Endothelial cell of umbilical vein (primary cell): ENCODE measurements around the gene MTG2. TPM values are rescaled to one million over a fixed set of nuclear protein-coding genes. Genes with fewer than 3 reads are reported as not detected.

Experiments
- BruUV-seq: library from RNA; stranded (reverse); fragments of 400-500 nt; replicated peaks from 2 replicates; lab custom pipeline; 2021; lab: Mats Ljungman, UMichigan
- CTCF ChIA-PET: fragments of 300-600, 350-600 bp; sonication (Branson Sonifier 250); formaldehyde crosslinking; loops from one replicate; lab custom pipeline; 2021; ENCODE audit warnings: antibody characterized with exemption, inconsistent platforms; lab: Charles Lee
- POLR2A ChIA-PET: fragments of 300-600, 350-600 bp; sonication (Branson Sonifier 250); formaldehyde crosslinking; loops from one replicate; lab custom pipeline; 2021; ENCODE audit warnings: antibody characterized with exemption, inconsistent platforms; lab: Charles Lee
- DNase-seq: peaks from one replicate; pipeline ENCODE4 v3.0.0-alpha.2; 2011; ENCODE audit warnings: low read depth, low spot score
- FAIRE-seq: peaks from 2 replicates; lab custom pipeline; 2011; peaks lifted over from hg19 to GRCh38; lab: Jason Lieb, UNC
- H2AFZ ChIP-seq: 2 replicates; pipeline ENCODE4 v1.6.0; 2012; ENCODE audit warnings: low read depth, low read length, control low read depth, inconsistent platforms
- H3K27ac ChIP-seq: 2 replicates; pipeline ENCODE4 v1.5.1; 2011; ENCODE audit warnings: low read depth, mild to moderate bottlenecking, control low read depth, low read length, moderate library complexity; ENCODE audit not compliant: insufficient read depth
- H3K27me3 ChIP-seq, 2 experiments: 2 replicates each; pipeline versions ENCODE4 v1.6.0 to v1.6.1; 2011; ENCODE audit warnings: low read length in 2 of 2, mixed read lengths in 1 of 2; ENCODE audit not compliant: control insufficient read depth in 2 of 2, insufficient read depth in 2 of 2
- H3K36me3 ChIP-seq, 2 experiments: 2 replicates in 1 of 2; 3 replicates in 1 of 2; pipeline ENCODE4 v1.5.1; 2011; ENCODE audit warnings: low read length in 2 of 2, mild to moderate bottlenecking in 1 of 2, moderate library complexity in 1 of 2; ENCODE audit not compliant: control insufficient read depth in 2 of 2, insufficient read depth in 2 of 2; ENCODE audit errors: extremely low read depth in 1 of 2
- H3K4me1 ChIP-seq: 3 replicates; pipeline ENCODE4 v1.5.1; 2011; ENCODE audit warnings: mild to moderate bottlenecking, low read length; ENCODE audit not compliant: control insufficient read depth, insufficient read depth; ENCODE audit errors: extremely low read depth
- H3K4me2 ChIP-seq: 2 replicates; pipeline ENCODE4 v1.6.1; 2011; ENCODE audit warnings: low read length, control low read depth, mixed read lengths; ENCODE audit not compliant: insufficient read depth
- H3K4me3 ChIP-seq, 3 experiments: fragments of 200-600 bp in 1 of 3; sonication (generic), shearing (Covaris generic) in 1 of 3; replicated peaks in 1 of 3; 2 replicates each; pipeline ENCODE4 v1.5.1; 2011 to 2016; ENCODE audit warnings: control low read depth in 3 of 3, low read length in 3 of 3, mild to moderate bottlenecking in 2 of 3, inconsistent platforms in 1 of 3, low read depth in 1 of 3, moderate library complexity in 1 of 3; ENCODE audit not compliant: insufficient read depth in 1 of 3
- H3K79me2 ChIP-seq: 2 replicates; pipeline ENCODE4 v1.6.0; 2012; ENCODE audit warnings: low read length, inconsistent platforms; ENCODE audit not compliant: control insufficient read depth, insufficient read depth
- H3K9ac ChIP-seq: replicated peaks from 2 replicates; pipeline ENCODE3; 2011; ENCODE audit warnings: low read length, control low read depth; ENCODE audit not compliant: insufficient read depth; ENCODE audit errors: extremely low read depth
- H3K9me1 ChIP-seq: replicated peaks from 3 replicates; pipeline ENCODE4 v1.6.0; 2011; ENCODE audit warnings: mild to moderate bottlenecking, low read length; ENCODE audit not compliant: control insufficient read depth, insufficient read depth; ENCODE audit errors: extremely low read depth
- H3K9me3 ChIP-seq: replicated peaks from 2 replicates; pipeline ENCODE4 v1.5.1; 2012; ENCODE audit warnings: low read length, inconsistent platforms; ENCODE audit not compliant: control insufficient read depth, insufficient read depth
- H4K20me1 ChIP-seq: replicated peaks from 2 replicates; pipeline ENCODE3; 2011; ENCODE audit warnings: mild to moderate bottlenecking, low read length; ENCODE audit not compliant: control insufficient read depth, insufficient read depth; ENCODE audit errors: extremely low read depth
- EZH2 ChIP-seq: IDR thresholded peaks from 2 replicates; pipeline ENCODE4 v1.6.1; 2012; ENCODE audit warnings: borderline replicate concordance, low read depth, mild to moderate bottlenecking, moderate library complexity, low read length, inconsistent platforms; ENCODE audit not compliant: severe bottlenecking
- FOS ChIP-seq: IDR thresholded peaks from 2 replicates; pipeline ENCODE4 v1.6.1; 2011; ENCODE audit warnings: mild to moderate bottlenecking, low read length, moderate library complexity, borderline replicate concordance; ENCODE audit not compliant: insufficient read depth
- GATA2 ChIP-seq: IDR thresholded peaks from 2 replicates; pipeline ENCODE4 v1.7.0; 2011; ENCODE audit warnings: low read depth, mild to moderate bottlenecking, moderate library complexity, mixed read lengths, low read length; ENCODE audit not compliant: insufficient read length, insufficient read depth
- JUN ChIP-seq: IDR thresholded peaks from 2 replicates; pipeline ENCODE4 v1.6.1; 2011; ENCODE audit warnings: borderline replicate concordance, low read depth; ENCODE audit not compliant: insufficient read length, insufficient read depth
- MYC ChIP-seq: IDR thresholded peaks from one replicate; pipeline ENCODE4 v1.6.1; 2011; ENCODE audit warnings: mild to moderate bottlenecking, low read depth, low read length
- POLR2A ChIP-seq: IDR thresholded peaks from 2 replicates; pipeline ENCODE4 v1.6.1; 2012; ENCODE audit warnings: low read depth, mild to moderate bottlenecking, control low read depth, low read length
- POLR2AphosphoS5 ChIP-seq: IDR thresholded peaks from 2 replicates; pipeline ENCODE4 v1.6.1; 2012; ENCODE audit warnings: low read depth, mild to moderate bottlenecking, control low read depth, low read length, moderate library complexity; ENCODE audit not compliant: insufficient read depth
- dilution Hi-C: fragments of 300-500 bp; cut with MboI; formaldehyde crosslinking; loops from one replicate; pipeline ENCODE4 v1.15.0; 2019; ENCODE audit warnings: low sequenced_read_pairs; ENCODE audit not compliant: extremely low pct_ligation_motif_present
- intact Hi-C: fragments of 100-400 bp; cut with micrococcal nuclease; formaldehyde crosslinking; loops from one replicate; pipeline ENCODE4 v1.10.0; 2022
- polyA plus RNA-seq, 4 experiments: library from polyadenylated mRNA; depleted of rRNA in 3 of 4; stranded (reverse) in 3 of 4; unstranded in 1 of 4; fragments of >200 nt; gene quantifications; 2 replicates each; pipeline versions ENCODE4 v1.2.1 to v1.2.3, GENCODE V29; 2011 to 2012; ENCODE audit warnings: missing spikeins in 1 of 4
- total RNA-seq: library from RNA; stranded (reverse); gene quantifications from 2 replicates; pipeline ENCODE4 v1.2.3, GENCODE V29; 2021
- TF ChIP-seq, protein P1 (sequence below), 2 donors: IDR thresholded peaks; 1 replicate in 1 of 2; 2 replicates in 1 of 2; pipeline ENCODE4 v1.5.1; 2011; ENCODE audit warnings: low read length in 2 of 2, mild to moderate bottlenecking in 2 of 2, moderate library complexity in 2 of 2, control low read depth in 1 of 2, inconsistent platforms in 1 of 2, low read depth in 1 of 2; ENCODE audit not compliant: insufficient read depth in 1 of 2; ENCODE audit errors: extremely low read depth in 1 of 2
- TF ChIP-seq, protein P2 (sequence below): IDR thresholded peaks from 2 replicates; pipeline ENCODE4 v1.6.1; 2011; ENCODE audit not compliant: insufficient read depth, insufficient read length

MTG2 gene
- total and polyA plus RNA-seq, 2 donors (not counting 3 experiments of a cell fraction or from before 2014, with no cell fraction given), result 19.9 to 31.6 TPM

DNA sequence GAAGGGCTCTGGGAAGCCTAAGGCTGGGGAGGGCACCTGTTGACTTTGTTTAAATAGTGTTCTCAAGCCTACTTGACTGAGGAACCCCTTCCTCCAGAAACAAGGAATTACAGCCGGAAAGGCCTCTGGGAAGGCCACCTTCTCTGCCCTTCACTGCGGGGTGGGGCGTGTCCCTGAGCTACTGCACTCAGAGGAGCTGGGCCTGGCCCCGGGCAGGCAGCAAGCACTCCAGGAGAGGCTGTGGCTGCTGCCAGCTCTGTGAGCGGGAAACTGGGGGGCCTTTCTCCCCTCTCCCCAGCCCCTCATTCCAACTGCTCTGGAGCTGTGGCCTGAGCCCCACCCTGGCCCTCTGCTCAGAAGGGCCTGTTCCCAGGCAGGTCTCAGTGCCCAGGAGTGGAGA lies 51.5 kb downstream of the MTG2 start:
- TF ChIP-seq, protein P1, sequence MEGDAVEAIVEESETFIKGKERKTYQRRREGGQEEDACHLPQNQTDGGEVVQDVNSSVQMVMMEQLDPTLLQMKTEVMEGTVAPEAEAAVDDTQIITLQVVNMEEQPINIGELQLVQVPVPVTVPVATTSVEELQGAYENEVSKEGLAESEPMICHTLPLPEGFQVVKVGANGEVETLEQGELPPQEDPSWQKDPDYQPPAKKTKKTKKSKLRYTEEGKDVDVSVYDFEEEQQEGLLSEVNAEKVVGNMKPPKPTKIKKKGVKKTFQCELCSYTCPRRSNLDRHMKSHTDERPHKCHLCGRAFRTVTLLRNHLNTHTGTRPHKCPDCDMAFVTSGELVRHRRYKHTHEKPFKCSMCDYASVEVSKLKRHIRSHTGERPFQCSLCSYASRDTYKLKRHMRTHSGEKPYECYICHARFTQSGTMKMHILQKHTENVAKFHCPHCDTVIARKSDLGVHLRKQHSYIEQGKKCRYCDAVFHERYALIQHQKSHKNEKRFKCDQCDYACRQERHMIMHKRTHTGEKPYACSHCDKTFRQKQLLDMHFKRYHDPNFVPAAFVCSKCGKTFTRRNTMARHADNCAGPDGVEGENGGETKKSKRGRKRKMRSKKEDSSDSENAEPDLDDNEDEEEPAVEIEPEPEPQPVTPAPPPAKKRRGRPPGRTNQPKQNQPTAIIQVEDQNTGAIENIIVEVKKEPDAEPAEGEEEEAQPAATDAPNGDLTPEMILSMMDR (IDR thresholded peaks at IDR 0.05; ENCODE audit: extremely low read depth in 1 of 2, insufficient read depth in 1 of 2, low read depth in 1 of 2, low read length in 2 of 2), result no peak
- TF ChIP-seq EZH2, result no peak
- CTCF ChIA-PET, result interaction anchor here (1.0 kb wide), 1 partner anchor 208 kb away, joined by 3 read pairs; no protein-coding TSS in a partner anchor
- no peak for FAIRE-seq

GRCh38 chr20:62235001-62235776 lies 52.4 kb downstream of the MTG2 start:
- H2AFZ ChIP-seq, result no peak overlapping the region
- no peaks in the 10 kb centered on the region for H3K36me3 ChIP-seq
- no peak overlapping the region for H3K4me3 ChIP-seq
- H3K9ac ChIP-seq, result no peak overlapping the region
- no peak overlapping the region for H3K27ac ChIP-seq
- dilution Hi-C loops (no loop called here), intact Hi-C loops (no loop called here)
- ChIA-PET CTCF (interaction anchor here (1.0 kb wide), 1 partner anchor 209 kb away, joined by 3 read pairs; no protein-coding TSS in a partner anchor), POLR2A (no interaction called here)
- H3K79me2 ChIP-seq, result peaks cover 1% of the 10 kb centered on the region
- peaks cover 5% of the 10 kb centered on the region for H3K4me1 ChIP-seq
- no peaks in the 10 kb centered on the region for H3K9me3 ChIP-seq
- H3K4me2 ChIP-seq, result no peak overlapping the region
- FAIRE-seq (no peak), DNase-seq (no peak)
- no peaks in the 10 kb centered on the region for H3K27me3 ChIP-seq
- no peak for TF ChIP-seq POLR2A
- no peak for TF ChIP-seq EZH2
- no peak for TF ChIP-seq POLR2AphosphoS5
- TF ChIP-seq FOS, result no peak
- TF ChIP-seq, protein P2, sequence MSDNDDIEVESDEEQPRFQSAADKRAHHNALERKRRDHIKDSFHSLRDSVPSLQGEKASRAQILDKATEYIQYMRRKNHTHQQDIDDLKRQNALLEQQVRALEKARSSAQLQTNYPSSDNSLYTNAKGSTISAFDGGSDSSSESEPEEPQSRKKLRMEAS, result no peak
- no peak for TF ChIP-seq MYC
- TF ChIP-seq, protein P1 (IDR thresholded peaks at IDR 0.05; ENCODE audit: extremely low read depth in 1 of 2, insufficient read depth in 1 of 2, low read depth in 1 of 2, low read length in 2 of 2), result no peak
- no peak for TF ChIP-seq GATA2
- no peak for TF ChIP-seq JUN
- H4K20me1 ChIP-seq, result no peaks in the 10 kb centered on the region
- BruUV-seq, result no TSS peak
- no peaks in the 10 kb centered on the region for H3K9me1 ChIP-seq

More for the DNA sequence above, 51.5 kb downstream of the MTG2 start:
- H3K4me1 ChIP-seq, result peaks cover 4% of the 10 kb centered on the region
- intact Hi-C loops (no loop called here), dilution Hi-C loops (no loop called here)
- H3K36me3 ChIP-seq, result no peaks in the 10 kb centered on the region
- no peaks in the 10 kb centered on the region for H3K27me3 ChIP-seq
- H3K4me2 ChIP-seq, result no peak overlapping the region
- no peaks in the 10 kb centered on the region for H3K79me2 ChIP-seq
- H2AFZ ChIP-seq, result no peak overlapping the region
- H3K9me3 ChIP-seq, result no peaks in the 10 kb centered on the region
- no peak overlapping the region for H3K9ac ChIP-seq
- DNase-seq, result no peak
- no peak overlapping the region for H3K4me3 ChIP-seq
- no TSS peak for BruUV-seq
- POLR2A ChIA-PET, result no interaction called here
- H3K9me1 ChIP-seq, result no peaks in the 10 kb centered on the region
- H3K27ac ChIP-seq, result no peak overlapping the region
- no peaks in the 10 kb centered on the region for H4K20me1 ChIP-seq
